ENCODE measurements around the gene FAM53A. TPM values are rescaled to one million over a fixed set of nuclear protein-coding genes. Genes with fewer than 3 reads are reported as not detected.

The FAM53A gene
- total RNA-seq, 3 donors from 2014 or later (not counting 1 experiment from before 2014, with no cell fraction given) = 1.9 to 2.9 (median 2.3) TPM

DNA sequence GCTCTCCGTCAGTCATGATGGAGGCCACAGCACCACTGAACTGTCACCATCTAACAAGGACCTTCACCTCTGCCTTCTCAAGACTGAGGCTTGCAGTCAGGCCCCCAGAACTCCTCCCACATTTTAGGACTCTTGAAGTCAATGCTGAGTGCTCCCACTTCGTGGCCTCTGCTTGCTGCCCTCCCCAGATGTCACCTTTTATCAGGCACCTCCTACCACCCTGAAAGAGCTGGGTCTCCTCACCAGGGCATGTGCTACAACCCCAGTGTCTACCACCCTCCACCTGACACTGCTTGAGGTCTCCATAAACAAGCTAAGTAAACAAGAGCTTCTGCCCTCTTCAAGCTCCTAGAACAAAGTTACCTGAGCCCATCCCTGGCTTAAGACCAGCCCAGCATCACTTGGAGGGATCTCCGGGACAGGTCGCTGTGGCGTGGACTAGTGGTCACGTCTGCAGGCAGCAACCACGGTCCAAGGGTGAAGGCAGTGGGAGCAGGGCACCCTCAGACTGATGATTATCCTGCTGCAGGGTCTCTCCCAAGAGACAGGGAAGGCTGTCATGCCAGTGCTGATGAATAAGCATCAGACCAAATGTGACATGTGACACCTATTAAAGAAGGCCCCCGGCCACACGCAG is 7.7 kb upstream of the FAM53A start:
- no peak for TF ChIP-seq CTCF (IDR thresholded peaks at IDR 0.05)
- no peak for ATAC-seq
- Histone ChIP-seq H3K4me3 (ENCODE audit: low read length) (no peak overlapping the region), H3K9me3 (ENCODE audit: control insufficient read depth, insufficient read depth, low read length) (no peaks in the 10 kb centered on the region), H3K27me3 (ENCODE audit: control insufficient read depth, insufficient read depth, low read length) (no peaks in the 10 kb centered on the region), H3K4me1 (ENCODE audit: control insufficient read depth, insufficient read depth, low read length) (no peaks in the 10 kb centered on the region), H3K36me3 (ENCODE audit: control insufficient read depth, insufficient read depth, low read length) (peaks cover 42% of the 10 kb centered on the region), H3K27ac (ENCODE audit: low read length) (no peak overlapping the region)
- no peak for DNase-seq
- Mint-ChIP-seq H3K9me3 (no peaks in the 10 kb centered on the region), H3K27me3 (ENCODE audit: low read depth in 2 of 2) (no peaks in the 10 kb centered on the region), H3K4me3 (no peak overlapping the region), H3K4me1 (no peaks in the 10 kb centered on the region), H3K27ac (no peak overlapping the region), H3K36me3 (no peaks in the 10 kb centered on the region)
- WGBS (ENCODE audit: insufficient coverage) = 98% methylated on average over 9 of the region's 9 CpGs
- intact Hi-C loops (cut with micrococcal nuclease) = no loop called here

- TF ChIP-seq CTCF (IDR thresholded peaks at IDR 0.05) = no peak
- H3K27ac ChIP-seq (ENCODE audit: low read length) = no peak overlapping the region
- intact Hi-C loops (cut with micrococcal nuclease) = no loop called here
- Mint-ChIP-seq H3K4me3 (no peak overlapping the region), H3K27me3 (ENCODE audit: low read depth in 2 of 2) (no peaks in the 10 kb centered on the region), H3K36me3 (no peaks in the 10 kb centered on the region), H3K4me1 (no peaks in the 10 kb centered on the region), H3K27ac (no peak overlapping the region), H3K9me3 (no peaks in the 10 kb centered on the region)
- DNase-seq (no peak), ATAC-seq (no peak)
- 100% methylated on average over 3 of the region's 3 CpGs for WGBS (ENCODE audit: insufficient coverage)
- H3K4me3 ChIP-seq (ENCODE audit: low read length) = no peak overlapping the region
- H3K36me3 ChIP-seq (ENCODE audit: control insufficient read depth, insufficient read depth, low read length) = peaks cover 35% of the 10 kb centered on the region
- no peaks in the 10 kb centered on the region for H3K4me1 ChIP-seq (ENCODE audit: control insufficient read depth, insufficient read depth, low read length)
- H3K9me3 ChIP-seq (ENCODE audit: control insufficient read depth, insufficient read depth, low read length) = no peaks in the 10 kb centered on the region
- no peaks in the 10 kb centered on the region for H3K27me3 ChIP-seq (ENCODE audit: control insufficient read depth, insufficient read depth, low read length)
Measured at GRCh38 chr4:1690698-1691097, 6.6 kb upstream of the FAM53A start.

- 81% methylated on average over 7 of the region's 7 CpGs for WGBS (ENCODE audit: insufficient coverage)
- H3K4me3 Mint-ChIP-seq = peak overlapping the region; percentile 50
- intact Hi-C loops (cut with micrococcal nuclease) = no loop called here
Measured at GRCh38 chr4:1686440-1687036, 2.4 kb upstream of the FAM53A start.

More at GRCh38 chr4:1686440-1687036, 2.4 kb upstream of the FAM53A start:
- Mint-ChIP-seq H3K9me3 (no peaks in the 10 kb centered on the region), H3K36me3 (no peaks in the 10 kb centered on the region), H3K4me1 (peaks cover 7 to 11% of the 10 kb centered on the region in 2 donors), H3K27me3 (ENCODE audit: low read depth in 2 of 2) (no peaks in the 10 kb centered on the region), H3K27ac (no peak overlapping the region)
- no peak for ATAC-seq
- Histone ChIP-seq H3K9me3 (ENCODE audit: control insufficient read depth, insufficient read depth, low read length) (no peaks in the 10 kb centered on the region), H3K27ac (ENCODE audit: low read length) (no peak overlapping the region), H3K4me3 (ENCODE audit: low read length) (no peak overlapping the region), H3K27me3 (ENCODE audit: control insufficient read depth, insufficient read depth, low read length) (no peaks in the 10 kb centered on the region), H3K36me3 (ENCODE audit: control insufficient read depth, insufficient read depth, low read length) (peaks cover 5% of the 10 kb centered on the region), H3K4me1 (ENCODE audit: control insufficient read depth, insufficient read depth, low read length) (peaks cover 17% of the 10 kb centered on the region)
- no peak for TF ChIP-seq CTCF (IDR thresholded peaks at IDR 0.05)
- DNase-seq = no peak

Data from natural killer cell (primary cell).